Activated T-cell treated with anti-CD3 and anti-CD28 coated beads, Interleukin-2, amount 50 U/mL, for 4 hours (primary cell): ENCODE measurements around the gene SLC8A1. TPM values are rescaled to one million over a fixed set of nuclear protein-coding genes. Genes with fewer than 3 reads are reported as not detected.
A peak's percentile ranks its signal among the peaks of the same experiment; 100 is the strongest.

Source experiments
- ATAC-seq, 2 donors: fragments of 200-7000 bp; cut with Tn5 transposase; one replicate each; pipeline ENCODE4 v1.10.0; 2021
- DNase-seq: peaks from one replicate; pipeline ENCODE4 v3.0.0-alpha.2; 2020
- H3K27me3 Mint-ChIP-seq: one replicate; pipeline ENCODE4 v1.8.0; 2021; ENCODE audit warnings: low read depth, mixed read lengths
- H3K36me3 Mint-ChIP-seq: one replicate; pipeline ENCODE4 v1.8.0; 2022; ENCODE audit warnings: mixed read lengths; ENCODE audit not compliant: insufficient read depth
- H3K4me1 Mint-ChIP-seq: one replicate; pipeline ENCODE4 v1.8.0; 2021; ENCODE audit warnings: low read depth, mixed read lengths
- H3K4me3 Mint-ChIP-seq: one replicate; pipeline ENCODE4 v1.8.0; 2021; ENCODE audit warnings: mild to moderate bottlenecking, moderate library complexity, mixed read lengths
- H3K9me3 Mint-ChIP-seq: one replicate; pipeline ENCODE4 v1.8.0; 2021; ENCODE audit warnings: mixed read lengths
- total RNA-seq, 3 donors: library from RNA; stranded (reverse); gene quantifications; one replicate each; pipeline ENCODE4 v1.2.1, GENCODE V29; 2021

SLC8A1 gene
- total RNA-seq, 3 donors from 2014 or later = 0.08 to 0.28 (median 0.26) TPM

GRCh38 chr2:40450066-40450795, 1.7 kb downstream of the SLC8A1 start:
- peaks cover 28% of the 10 kb centered on the region for H3K27me3 Mint-ChIP-seq
- no peaks in the 10 kb centered on the region for H3K36me3 Mint-ChIP-seq
- no peaks in the 10 kb centered on the region for H3K9me3 Mint-ChIP-seq
- H3K4me1 Mint-ChIP-seq = peaks cover 7% of the 10 kb centered on the region
- peak overlapping the region; percentile 24 for H3K4me3 Mint-ChIP-seq
- peak in 1 of 2 donors; percentile 28 for ATAC-seq
- DNase-seq = no peak

- no peaks in the 10 kb centered on the region for H3K36me3 Mint-ChIP-seq
- ATAC-seq = no peak
- DNase-seq = no peak
- H3K27me3 Mint-ChIP-seq = peaks cover 28% of the 10 kb centered on the region
- H3K9me3 Mint-ChIP-seq = no peaks in the 10 kb centered on the region
- peaks cover 7% of the 10 kb centered on the region for H3K4me1 Mint-ChIP-seq
- H3K4me3 Mint-ChIP-seq = no peak overlapping the region
Measured at GRCh38 chr2:40448476-40449079, 3.3 kb downstream of the SLC8A1 start.

- Mint-ChIP-seq H3K9me3 (no peaks in the 10 kb centered on the region), H3K27me3 (peaks cover 5% of the 10 kb centered on the region), H3K4me1 (peaks cover 2% of the 10 kb centered on the region), H3K36me3 (no peaks in the 10 kb centered on the region), H3K4me3 (no peak overlapping the region)
- ATAC-seq (no peak), DNase-seq (no peak)
Measured at GRCh38 chr2:40445467-40445866, 6.4 kb downstream of the SLC8A1 start.

GRCh38 chr2:40440835-40441234, 11.1 kb downstream of the SLC8A1 start:
- DNase-seq = no peak
- no peak for ATAC-seq
- Mint-ChIP-seq H3K36me3 (no peaks in the 10 kb centered on the region), H3K4me3 (no peak overlapping the region), H3K4me1 (peaks cover 2% of the 10 kb centered on the region), H3K27me3 (no peaks in the 10 kb centered on the region), H3K9me3 (no peaks in the 10 kb centered on the region)

- DNase-seq (no peak), ATAC-seq (no peak)
- H3K4me3 Mint-ChIP-seq = no peak overlapping the region
- H3K9me3 Mint-ChIP-seq = no peaks in the 10 kb centered on the region
- H3K4me1 Mint-ChIP-seq = peaks cover 2% of the 10 kb centered on the region
- no peaks in the 10 kb centered on the region for H3K27me3 Mint-ChIP-seq
- no peaks in the 10 kb centered on the region for H3K36me3 Mint-ChIP-seq
Measured at GRCh38 chr2:40439473-40439872, 12.4 kb downstream of the SLC8A1 start.

GRCh38 chr2:40436093-40436475, 15.8 kb downstream of the SLC8A1 start:
- H3K4me1 Mint-ChIP-seq = peaks cover 2% of the 10 kb centered on the region
- no peak for ATAC-seq
- H3K27me3 Mint-ChIP-seq = no peaks in the 10 kb centered on the region
- H3K36me3 Mint-ChIP-seq = no peaks in the 10 kb centered on the region
- no peaks in the 10 kb centered on the region for H3K9me3 Mint-ChIP-seq
- no peak for DNase-seq
- H3K4me3 Mint-ChIP-seq = no peak overlapping the region

GRCh38 chr2:40435426-40436092, 16.3 kb downstream of the SLC8A1 start:
- Mint-ChIP-seq H3K9me3 (no peaks in the 10 kb centered on the region), H3K4me3 (no peak overlapping the region), H3K27me3 (no peaks in the 10 kb centered on the region), H3K4me1 (no peaks in the 10 kb centered on the region), H3K36me3 (no peaks in the 10 kb centered on the region)
- ATAC-seq (no peak), DNase-seq (no peak)

- ATAC-seq (no peak), DNase-seq (no peak)
- Mint-ChIP-seq H3K9me3 (no peaks in the 10 kb centered on the region), H3K4me3 (no peak overlapping the region), H3K27me3 (no peaks in the 10 kb centered on the region), H3K4me1 (no peaks in the 10 kb centered on the region), H3K36me3 (no peaks in the 10 kb centered on the region)
Measured at GRCh38 chr2:40434731-40435271, 17.1 kb downstream of the SLC8A1 start.

GRCh38 chr2:40433736-40434135, 18.2 kb downstream of the SLC8A1 start:
- H3K36me3 Mint-ChIP-seq = no peaks in the 10 kb centered on the region
- ATAC-seq (no peak), DNase-seq (no peak)
- H3K9me3 Mint-ChIP-seq = no peaks in the 10 kb centered on the region
- no peaks in the 10 kb centered on the region for H3K27me3 Mint-ChIP-seq
- H3K4me3 Mint-ChIP-seq = no peak overlapping the region
- no peaks in the 10 kb centered on the region for H3K4me1 Mint-ChIP-seq

- Mint-ChIP-seq H3K9me3 (no peaks in the 10 kb centered on the region), H3K4me1 (no peaks in the 10 kb centered on the region), H3K36me3 (no peaks in the 10 kb centered on the region)
Measured at GRCh38 chr2:40432921-40433483, 18.9 kb downstream of the SLC8A1 start.

GRCh38 chr2:40431600-40431955, 20.3 kb downstream of the SLC8A1 start:
- H3K9me3 Mint-ChIP-seq = no peaks in the 10 kb centered on the region
- no peak for DNase-seq
- no peaks in the 10 kb centered on the region for H3K4me1 Mint-ChIP-seq
- no peak for ATAC-seq
- no peaks in the 10 kb centered on the region for H3K36me3 Mint-ChIP-seq
- no peaks in the 10 kb centered on the region for H3K27me3 Mint-ChIP-seq
- H3K4me3 Mint-ChIP-seq = no peak overlapping the region

More at GRCh38 chr2:40432921-40433483, 18.9 kb downstream of the SLC8A1 start:
- ATAC-seq (no peak), DNase-seq (no peak)
- Mint-ChIP-seq H3K4me3 (no peak overlapping the region), H3K27me3 (no peaks in the 10 kb centered on the region)

GRCh38 chr2:40430776-40431599, 20.9 kb downstream of the SLC8A1 start:
- no peaks in the 10 kb centered on the region for H3K4me1 Mint-ChIP-seq
- H3K36me3 Mint-ChIP-seq = no peaks in the 10 kb centered on the region
- ATAC-seq (no peak), DNase-seq (no peak)
- H3K27me3 Mint-ChIP-seq = no peaks in the 10 kb centered on the region
- no peaks in the 10 kb centered on the region for H3K9me3 Mint-ChIP-seq
- no peak overlapping the region for H3K4me3 Mint-ChIP-seq

- DNase-seq (no peak), ATAC-seq (no peak)
- no peaks in the 10 kb centered on the region for H3K27me3 Mint-ChIP-seq
- no peaks in the 10 kb centered on the region for H3K9me3 Mint-ChIP-seq
- H3K4me1 Mint-ChIP-seq = no peaks in the 10 kb centered on the region
- H3K4me3 Mint-ChIP-seq = no peak overlapping the region
- H3K36me3 Mint-ChIP-seq = no peaks in the 10 kb centered on the region
Measured at GRCh38 chr2:40428439-40428838, 23.5 kb downstream of the SLC8A1 start.
